ENCODE results near the gene SFMBT2.
A peak's percentile ranks its signal among the peaks of the same experiment; 100 is the strongest.

The SFMBT2 gene

DNA sequence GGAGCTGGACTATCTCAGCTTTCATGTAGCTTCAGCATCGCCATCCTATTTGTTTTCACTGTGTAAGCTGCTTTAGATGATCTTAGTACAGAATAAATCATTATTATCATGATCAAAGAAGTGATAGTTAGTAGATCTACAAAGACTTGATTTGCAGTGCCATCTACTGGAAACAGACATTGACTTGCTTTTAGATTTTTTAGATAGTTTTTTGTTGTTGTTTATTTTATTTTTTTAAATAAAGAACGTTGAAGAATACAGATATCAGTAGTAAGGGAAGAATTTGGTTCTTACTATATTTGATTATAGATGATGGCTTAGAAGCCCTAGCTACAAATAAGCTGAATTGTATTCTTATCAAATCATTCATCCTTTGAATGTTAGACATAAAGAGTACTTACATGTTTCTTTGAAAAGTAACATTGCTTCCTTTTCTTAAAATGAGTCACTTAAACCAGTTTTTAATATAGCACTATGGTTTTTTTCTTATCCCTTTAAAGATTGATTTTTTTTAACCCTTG, 6.3 kb upstream of the SFMBT2 start:
- H3K4me3 ChIP-seq (ENCODE audit: control insufficient read depth, low read depth, low read length), result no peak overlapping the region
- peak; percentile 71 for DNase-seq (ENCODE audit: low read depth)
- TF ChIP-seq CTCF (conservative IDR thresholded peaks at IDR 0.05; ENCODE audit: control insufficient read depth, insufficient read depth, low read depth, low read length), result peak; percentile 56

GRCh38 chr10:7414766-7415165, 3.9 kb upstream of the SFMBT2 start:
- H3K4me3 ChIP-seq (ENCODE audit: control insufficient read depth, low read depth, low read length), result no peak overlapping the region
- TF ChIP-seq CTCF (conservative IDR thresholded peaks at IDR 0.05; ENCODE audit: control insufficient read depth, insufficient read depth, low read depth, low read length), result no peak
- DNase-seq (ENCODE audit: low read depth), result no peak

- no peak for DNase-seq (ENCODE audit: low read depth)
- no peak for TF ChIP-seq CTCF (conservative IDR thresholded peaks at IDR 0.05; ENCODE audit: control insufficient read depth, insufficient read depth, low read depth, low read length)
- H3K4me3 ChIP-seq (ENCODE audit: control insufficient read depth, low read depth, low read length), result no peak overlapping the region
These were observed 2.1 kb upstream of the SFMBT2 start for GRCh38 chr10:7412928-7413282.

- DNase-seq (ENCODE audit: low read depth), result no peak
- no peak for TF ChIP-seq CTCF (conservative IDR thresholded peaks at IDR 0.05; ENCODE audit: control insufficient read depth, insufficient read depth, low read depth, low read length)
- no peak overlapping the region for H3K4me3 ChIP-seq (ENCODE audit: control insufficient read depth, low read depth, low read length)
These were observed 1.5 kb upstream of the SFMBT2 start for GRCh38 chr10:7412237-7412927.

- DNase-seq (ENCODE audit: low read depth), result no peak
- TF ChIP-seq CTCF (conservative IDR thresholded peaks at IDR 0.05; ENCODE audit: control insufficient read depth, insufficient read depth, low read depth, low read length), result no peak
- no peak overlapping the region for H3K4me3 ChIP-seq (ENCODE audit: control insufficient read depth, low read depth, low read length)
These were observed 866 bp upstream of the SFMBT2 start for GRCh38 chr10:7411671-7412128.

GRCh38 chr10:7410301-7410861, 453 bp downstream of the SFMBT2 start:
- no peak for TF ChIP-seq CTCF (conservative IDR thresholded peaks at IDR 0.05; ENCODE audit: control insufficient read depth, insufficient read depth, low read depth, low read length)
- DNase-seq (ENCODE audit: low read depth), result peak; percentile 12
- peak overlapping the region; percentile 53 for H3K4me3 ChIP-seq (ENCODE audit: control insufficient read depth, low read depth, low read length)

Data from fibroblast of mammary gland (primary cell).